Measurements from ENCODE around the gene ADNP2.

DNA sequence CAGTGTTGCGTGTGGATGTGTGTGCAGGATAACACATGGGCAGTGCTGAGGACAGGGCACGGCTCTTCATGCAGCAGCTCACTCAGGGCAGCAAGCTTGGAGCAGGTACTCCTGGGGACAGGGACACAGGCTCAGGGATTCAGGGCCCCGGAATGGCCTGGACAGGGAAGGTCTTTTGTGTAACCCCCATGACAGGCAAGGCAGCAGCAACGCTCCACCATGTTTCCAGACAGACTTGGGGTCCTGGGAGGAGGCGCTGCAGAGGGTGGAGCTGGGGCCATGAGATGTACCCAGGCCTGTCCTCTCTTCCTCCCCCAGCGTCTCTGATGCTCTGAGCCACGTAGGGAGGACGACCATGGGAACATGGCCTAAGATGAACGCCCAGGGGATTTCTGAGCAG, 58.3 kb downstream of the ADNP2 start:
- TF ChIP-seq CTCF (IDR thresholded peaks at IDR 0.05) (no peak), POLR2A (IDR thresholded peaks at IDR 0.05) (no peak)
